HFF-Myc (cell line): ENCODE measurements around the gene CLASP2.
"Not testable (repeated sequence)": the region's sequence is repeated elsewhere in the genome, so short reads cannot be mapped to it uniquely, and the experiment has no call there.

Experiments used
- DNase-seq: peaks from one replicate; pipeline ENCODE4 v3.0.0-alpha.2; 2011; ENCODE audit warnings: low read depth; ENCODE audit errors: extremely low read depth
- H3K4me3 ChIP-seq: replicated peaks from 2 replicates; pipeline ENCODE4 v1.5.1; 2011; ENCODE audit warnings: low read depth, mild to moderate bottlenecking, control low read depth, low read length
- CTCF ChIP-seq: IDR thresholded peaks from 2 replicates; pipeline ENCODE4 v1.5.1; 2012; ENCODE audit warnings: mild to moderate bottlenecking, low read depth, low read length, control low read depth; ENCODE audit errors: missing control alignments

The CLASP2 gene

GRCh38 chr3:33699275-33699674 lies 18.8 kb downstream of the CLASP2 start:
- no peak overlapping the region for H3K4me3 ChIP-seq
- no peak for DNase-seq
- no peak for TF ChIP-seq CTCF

GRCh38 chr3:33694944-33695343 lies 23.1 kb downstream of the CLASP2 start:
- DNase-seq = no peak
- no peak overlapping the region for H3K4me3 ChIP-seq
- TF ChIP-seq CTCF = no peak

- DNase-seq = no peak
- TF ChIP-seq CTCF = no peak
- no peak overlapping the region for H3K4me3 ChIP-seq
These were observed 27.7 kb downstream of the CLASP2 start for GRCh38 chr3:33690341-33690740.

- H3K4me3 ChIP-seq = no peak overlapping the region
- DNase-seq = no peak
- TF ChIP-seq CTCF = no peak
These were observed 30.5 kb downstream of the CLASP2 start for GRCh38 chr3:33687406-33688010.

GRCh38 chr3:33682770-33683169 lies 35.3 kb downstream of the CLASP2 start:
- H3K4me3 ChIP-seq = no peak overlapping the region
- TF ChIP-seq CTCF = no peak
- no peak for DNase-seq

- H3K4me3 ChIP-seq = no peak overlapping the region
- TF ChIP-seq CTCF = no peak
These were observed 36.4 kb downstream of the CLASP2 start for GRCh38 chr3:33681667-33682066.

GRCh38 chr3:33678073-33678472 lies 40.0 kb downstream of the CLASP2 start:
- TF ChIP-seq CTCF = no peak
- no peak overlapping the region for H3K4me3 ChIP-seq
- DNase-seq = no peak

More at GRCh38 chr3:33681667-33682066, 36.4 kb downstream of the CLASP2 start:
- no peak for DNase-seq

- not testable (repeated sequence) for DNase-seq
These were observed 44.6 kb downstream of the CLASP2 start for GRCh38 chr3:33673436-33673835.

More at GRCh38 chr3:33673436-33673835, 44.6 kb downstream of the CLASP2 start:
- H3K4me3 ChIP-seq = not testable (repeated sequence)
